Measurements from ENCODE around the gene MYLK. TPM values are rescaled to one million over a fixed set of nuclear protein-coding genes. Genes with fewer than 3 reads are reported as not detected.

The MYLK gene
- total and polyA plus RNA-seq, 9 of the 15 experiments (the other 6 are each of a cell fraction or from before 2014, with no cell fraction given) = 0.11 to 0.53 (median 0.18) TPM; not detected in 2

DNA sequence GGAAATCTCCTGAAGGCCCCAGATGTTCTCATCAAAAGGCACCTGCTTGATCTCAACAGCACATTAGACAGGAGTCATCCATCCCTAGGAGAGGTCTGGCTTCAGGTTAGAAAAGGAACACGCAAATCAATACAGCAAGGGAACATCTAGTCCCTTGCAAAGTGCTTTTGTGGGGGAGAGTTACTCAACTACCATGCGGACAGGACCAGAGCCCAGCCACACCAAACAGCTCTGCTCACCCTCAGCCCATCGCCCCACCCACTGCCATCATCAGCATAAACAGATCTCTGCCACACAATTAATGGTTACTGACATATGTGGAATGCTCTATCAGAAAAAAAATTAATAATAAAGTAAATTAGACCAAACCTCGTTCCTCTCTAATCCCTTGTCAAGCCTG is 85.6 kb downstream of the MYLK start:
- Histone ChIP-seq H3K36me3 (ENCODE audit: control insufficient read depth, insufficient read depth, low read length) (no peaks in the 10 kb centered on the region), H2AFZ (ENCODE audit: low read depth, low read length) (no peak overlapping the region), H3K9ac (ENCODE audit: insufficient read depth in 1 of 2, low read depth in 2 of 2, low read length in 2 of 2) (no peak overlapping the region), H3K4me1 (replicated peaks in 1 of 2; ENCODE audit: control insufficient read depth in 2 of 2, insufficient read depth in 2 of 2, low read length in 2 of 2) (no peaks in the 10 kb centered on the region), H3K9me3 (replicated peaks; ENCODE audit: control insufficient read depth, insufficient read depth, low read depth, low read length) (no peaks in the 10 kb centered on the region), H3K27me3 (ENCODE audit: control insufficient read depth in 2 of 2, insufficient read depth in 2 of 2, low read length in 2 of 2) (peaks cover 2 to 13% of the 10 kb centered on the region in 2 experiments; a peak in 1 of 5 replicates), H4K20me1 (replicated peaks; ENCODE audit: control insufficient read depth, insufficient read depth, low read length) (no peaks in the 10 kb centered on the region), H3K27ac (ENCODE audit: extremely low read depth, low read depth, low read length) (no peak overlapping the region), H3K9me1 (ENCODE audit: control insufficient read depth, insufficient read depth, low read length) (no peaks in the 10 kb centered on the region), H3K79me2 (ENCODE audit: control insufficient read depth, insufficient read depth, low read length) (no peaks in the 10 kb centered on the region), H3K4me3 (no peak overlapping the region), H3K4me2 (ENCODE audit: insufficient read depth, low read length) (no peak overlapping the region)
- in situ Hi-C loops (cut with MboI) (no loop called here), intact Hi-C loops (cut with micrococcal nuclease) (no loop called here)
- FAIRE-seq (no peak), ATAC-seq (no peak), DNase-seq (ENCODE audit: extremely low read depth in 1 of 4, low spot score in 3 of 4) (no peak)
- POLR2A ChIA-PET = no interaction called here
- BruUV-seq (replicated peaks) = no TSS peak
- WGBS (ENCODE audit: insufficient coverage, low coverage, missing lambda C conversion rate) = 3% methylated on average over 4 of the region's 4 CpGs
- CTCF ChIA-PET (ENCODE audit: low intra/inter-chr PET ratio) = no interaction called here
- TF ChIP-seq RBM22 (IDR thresholded peaks at IDR 0.05; ENCODE audit: low read depth, low read length, poor library complexity, severe bottlenecking) (no peak), NR2C1 (IDR thresholded peaks at IDR 0.05) (no peak), NR2C1 (tag; IDR thresholded peaks at IDR 0.05) (no peak), ZKSCAN8 (CRISPR knock-in tag; IDR thresholded peaks at IDR 0.05) (no peak), MCM2 (IDR thresholded peaks at IDR 0.05; ENCODE audit: low read depth) (no peak), GABPA (tag; conservative IDR thresholded peaks at IDR 0.05; ENCODE audit: low read depth) (no peak), ELF4 (CRISPR knock-in tag; IDR thresholded peaks at IDR 0.05) (no peak), TGIF2 (CRISPR knock-in tag; IDR thresholded peaks at IDR 0.05) (no peak), SRSF3 (IDR thresholded peaks at IDR 0.05; ENCODE audit: insufficient read depth, low read length) (no peak), JUN (IDR thresholded peaks at IDR 0.05; ENCODE audit: borderline replicate concordance, low read depth, low read length) (no peak), JUN (CRISPR knock-in tag; IDR thresholded peaks at IDR 0.05; ENCODE audit: borderline replicate concordance) (no peak), ZNF324 (CRISPR knock-in tag; IDR thresholded peaks at IDR 0.05) (no peak), STAT5B (CRISPR knock-in tag; IDR thresholded peaks at IDR 0.05) (no peak), ZNF592 (IDR thresholded peaks at IDR 0.05) (no peak), ADNP (tag; IDR thresholded peaks at IDR 0.05) (no peak), ZNF12 (CRISPR knock-in tag; IDR thresholded peaks at IDR 0.05) (no peak), ZNF766 (CRISPR knock-in tag; conservative IDR thresholded peaks at IDR 0.05) (no peak)
- TF ChIP-seq, protein P1, sequence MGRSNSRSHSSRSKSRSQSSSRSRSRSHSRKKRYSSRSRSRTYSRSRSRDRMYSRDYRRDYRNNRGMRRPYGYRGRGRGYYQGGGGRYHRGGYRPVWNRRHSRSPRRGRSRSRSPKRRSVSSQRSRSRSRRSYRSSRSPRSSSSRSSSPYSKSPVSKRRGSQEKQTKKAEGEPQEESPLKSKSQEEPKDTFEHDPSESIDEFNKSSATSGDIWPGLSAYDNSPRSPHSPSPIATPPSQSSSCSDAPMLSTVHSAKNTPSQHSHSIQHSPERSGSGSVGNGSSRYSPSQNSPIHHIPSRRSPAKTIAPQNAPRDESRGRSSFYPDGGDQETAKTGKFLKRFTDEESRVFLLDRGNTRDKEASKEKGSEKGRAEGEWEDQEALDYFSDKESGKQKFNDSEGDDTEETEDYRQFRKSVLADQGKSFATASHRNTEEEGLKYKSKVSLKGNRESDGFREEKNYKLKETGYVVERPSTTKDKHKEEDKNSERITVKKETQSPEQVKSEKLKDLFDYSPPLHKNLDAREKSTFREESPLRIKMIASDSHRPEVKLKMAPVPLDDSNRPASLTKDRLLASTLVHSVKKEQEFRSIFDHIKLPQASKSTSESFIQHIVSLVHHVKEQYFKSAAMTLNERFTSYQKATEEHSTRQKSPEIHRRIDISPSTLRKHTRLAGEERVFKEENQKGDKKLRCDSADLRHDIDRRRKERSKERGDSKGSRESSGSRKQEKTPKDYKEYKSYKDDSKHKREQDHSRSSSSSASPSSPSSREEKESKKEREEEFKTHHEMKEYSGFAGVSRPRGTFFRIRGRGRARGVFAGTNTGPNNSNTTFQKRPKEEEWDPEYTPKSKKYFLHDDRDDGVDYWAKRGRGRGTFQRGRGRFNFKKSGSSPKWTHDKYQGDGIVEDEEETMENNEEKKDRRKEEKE (IDR thresholded peaks at IDR 0.05; ENCODE audit: borderline replicate concordance in 1 of 2, control insufficient read depth in 1 of 2, low read depth in 2 of 2, low read length in 1 of 2) = no peak

Data from K562 (cell line).